B cell (primary cell): ENCODE data around the gene ANKFN1. TPM values are rescaled to one million over a fixed set of nuclear protein-coding genes. Genes with fewer than 3 reads are reported as not detected.

Source experiments
- ATAC-seq: fragments of 200-7000 bp; cut with Tn5 transposase; one replicate; pipeline ENCODE4 v1.10.0; 2021; ENCODE audit warnings: low read depth, mild to moderate bottlenecking, moderate number of reproducible peaks, moderate library complexity
- CTCF ChIA-PET: fragments of 350-600 bp; sonication (Branson Sonifier 250); formaldehyde crosslinking; loops from one replicate; lab custom pipeline; 2021; ENCODE audit warnings: antibody characterized with exemption, inconsistent platforms; lab: Charles Lee
- POLR2A ChIA-PET: fragments of 350-600 bp; sonication (Branson Sonifier 250); formaldehyde crosslinking; loops from one replicate; lab custom pipeline; 2021; ENCODE audit warnings: antibody characterized with exemption; lab: Charles Lee
- DNase-seq: peaks from one replicate; pipeline ENCODE4 v3.0.0; 2013
- H2AFZ ChIP-seq: 2 replicates; pipeline ENCODE4 v1.6.1; 2012; ENCODE audit warnings: mild to moderate bottlenecking, low read depth, low read length; ENCODE audit not compliant: insufficient read depth, poor library complexity, severe bottlenecking
- H3K27ac ChIP-seq, 2 donors: 1 replicate in 1 of 2; 2 replicates in 1 of 2; pipeline ENCODE4 v1.5.1; 2012 to 2013; ENCODE audit warnings: low read length in 2 of 2, mild to moderate bottlenecking in 2 of 2, moderate library complexity in 1 of 2
- H3K27me3 ChIP-seq, 4 experiments: fragments of 200-600 bp in 1 of 4; sonication (generic) in 1 of 4; replicated peaks in 1 of 4; 1 replicate in 2 of 4; 2 replicates in 2 of 4; pipeline versions ENCODE4 v1.6.1 to v1.7.0; 2013 to 2016; ENCODE audit warnings: low read length in 3 of 4, mild to moderate bottlenecking in 2 of 4, mixed read lengths in 1 of 4, moderate library complexity in 1 of 4; ENCODE audit not compliant: insufficient read depth in 4 of 4, control insufficient read depth in 3 of 4; ENCODE audit errors: control extremely low read depth in 1 of 4
- H3K36me3 ChIP-seq, 2 experiments: replicated peaks in 1 of 2; 1 replicate in 1 of 2; 2 replicates in 1 of 2; pipeline versions ENCODE4 v1.6.1 to v1.7.1; 2013; ENCODE audit warnings: low read length in 1 of 2; ENCODE audit not compliant: insufficient read depth in 2 of 2, control insufficient read depth in 1 of 2; ENCODE audit errors: control extremely low read depth in 1 of 2, extremely low read depth in 1 of 2
- H3K4me1 ChIP-seq, 2 donors: fragments of 200-600 bp in 1 of 2; sonication (generic) in 1 of 2; 1 replicate in 1 of 2; 2 replicates in 1 of 2; pipeline versions ENCODE4 v1.5.1 to v1.6.1; 2013 to 2017; ENCODE audit warnings: low read length in 2 of 2; ENCODE audit not compliant: control insufficient read depth in 2 of 2, insufficient read depth in 2 of 2
- H3K4me2 ChIP-seq: replicated peaks from 2 replicates; pipeline ENCODE3; 2012; ENCODE audit warnings: mild to moderate bottlenecking, low read depth, low read length; ENCODE audit not compliant: poor library complexity, severe bottlenecking
- H3K4me3 ChIP-seq, 5 experiments: fragments of 200-600 bp in 1 of 5; sonication (generic) in 1 of 5; 1 replicate in 3 of 5; 2 replicates in 2 of 5; pipeline versions ENCODE4 v1.5.1 to v1.7.0; 2011 to 2016; ENCODE audit warnings: low read length in 4 of 5, mild to moderate bottlenecking in 4 of 5, low read depth in 2 of 5, control low read depth in 1 of 5, moderate library complexity in 1 of 5; ENCODE audit not compliant: insufficient read depth in 1 of 5; ENCODE audit errors: control extremely low read depth in 1 of 5, extremely low read depth in 1 of 5
- H3K79me2 ChIP-seq: fragments of 200-600 bp; sonication (generic); one replicate; pipeline ENCODE4 v1.6.0; 2016; ENCODE audit warnings: low read length; ENCODE audit not compliant: control insufficient read depth, insufficient read depth
- H3K9ac ChIP-seq: fragments of 200-600 bp; sonication (generic); 2 replicates; pipeline ENCODE4 v1.6.1; 2017; ENCODE audit warnings: mild to moderate bottlenecking, low read length, moderate library complexity
- H3K9me3 ChIP-seq, 3 donors: one replicate each; pipeline versions ENCODE4 v1.6.1 to v1.7.1; 2013; ENCODE audit warnings: low read length in 2 of 3; ENCODE audit not compliant: control insufficient read depth in 2 of 3, insufficient read depth in 1 of 3; ENCODE audit errors: control extremely low read depth in 1 of 3
- H4K20me1 ChIP-seq: 2 replicates; pipeline ENCODE4 v1.6.0; 2012; ENCODE audit warnings: mild to moderate bottlenecking, low read length; ENCODE audit not compliant: insufficient read depth, control insufficient read depth, poor library complexity, severe bottlenecking
- H3K27ac Mint-ChIP-seq: one replicate; pipeline ENCODE4 v1.8.0; 2021; ENCODE audit warnings: mixed read lengths
- H3K27me3 Mint-ChIP-seq: one replicate; pipeline ENCODE4 v1.8.0; 2021; ENCODE audit warnings: mixed read lengths
- H3K4me1 Mint-ChIP-seq: one replicate; pipeline ENCODE4 v1.8.0; 2021; ENCODE audit warnings: mixed read lengths
- H3K4me3 Mint-ChIP-seq: one replicate; pipeline ENCODE4 v1.8.0; 2021; ENCODE audit warnings: mixed read lengths
- H3K9me3 Mint-ChIP-seq: one replicate; pipeline ENCODE4 v1.8.0; 2022; ENCODE audit warnings: mixed read lengths; ENCODE audit not compliant: insufficient read depth
- CTCF ChIP-seq: fragments of 200-600 bp; IDR thresholded peaks from one replicate; pipeline ENCODE4 v1.8.0; 2022; ENCODE audit warnings: antibody characterized with exemption, mild to moderate bottlenecking
- EZH2 ChIP-seq: IDR thresholded peaks from 2 replicates; pipeline ENCODE4 v1.6.1; 2012; ENCODE audit warnings: borderline replicate concordance, low read depth, mild to moderate bottlenecking, moderate library complexity, low read length; ENCODE audit not compliant: insufficient read depth, poor library complexity, severe bottlenecking
- WGBS: methylation state at CpG from one replicate; pipeline ENCODE4 v1.1.5; 2013; ENCODE audit warnings: missing lambda C conversion rate; ENCODE audit not compliant: insufficient coverage; 5-methylcytosine and 5-hydroxymethylcytosine counted together
- intact Hi-C: fragments of 100-400 bp; cut with micrococcal nuclease; formaldehyde crosslinking; loops from one replicate; pipeline ENCODE4 v1.10.0; 2022
- polyA plus RNA-seq: library from polyadenylated mRNA; depleted of rRNA; stranded (reverse); fragments of >200 nt; gene quantifications from 2 replicates; pipeline ENCODE4 v1.2.3, GENCODE V29; 2012
- total RNA-seq, 2 donors: library from RNA; stranded (reverse); fragments of 120-200 nt in 1 of 2; gene quantifications; 1 replicate in 1 of 2; 2 replicates in 1 of 2; pipeline versions ENCODE4 v1.2.3 to v1.2.4, GENCODE V29; 2013 to 2022

The ANKFN1 gene
- total and polyA plus RNA-seq, 2 donors (not counting 1 experiment from before 2014, with no cell fraction given) = not detected

GRCh38 chr17:56324676-56325075 lies 171.4 kb downstream of the ANKFN1 start:
- DNase-seq (no peak), ATAC-seq (no peak)
- no peaks in the 10 kb centered on the region for H3K36me3 ChIP-seq
- intact Hi-C loops = no loop called here
- no peaks in the 10 kb centered on the region for H3K4me1 Mint-ChIP-seq
- no peak overlapping the region for H3K4me3 Mint-ChIP-seq
- 100% methylated on average over 1 of the region's 3 CpGs for WGBS
- H3K4me2 ChIP-seq = no peak overlapping the region
- ChIA-PET CTCF (no interaction called here), POLR2A (no interaction called here)
- no peaks in the 10 kb centered on the region for H3K9me3 Mint-ChIP-seq
- no peaks in the 10 kb centered on the region for H3K79me2 ChIP-seq
- H2AFZ ChIP-seq = no peak overlapping the region
- H3K4me3 ChIP-seq = no peak overlapping the region
- TF ChIP-seq EZH2 (no peak), CTCF (no peak)
- H3K9me3 ChIP-seq = no peaks in the 10 kb centered on the region
- H4K20me1 ChIP-seq = no peaks in the 10 kb centered on the region
- peaks cover 6% of the 10 kb centered on the region for H3K27me3 Mint-ChIP-seq
- H3K27ac ChIP-seq = no peak overlapping the region
- H3K4me1 ChIP-seq = no peaks in the 10 kb centered on the region
- H3K9ac ChIP-seq = no peak overlapping the region
- no peak overlapping the region for H3K27ac Mint-ChIP-seq
- H3K27me3 ChIP-seq = no peaks in the 10 kb centered on the region

GRCh38 chr17:56325313-56326000 lies 172.2 kb downstream of the ANKFN1 start:
- Histone ChIP-seq H3K79me2 (no peaks in the 10 kb centered on the region), H3K36me3 (no peaks in the 10 kb centered on the region), H3K9me3 (no peaks in the 10 kb centered on the region), H2AFZ (no peak overlapping the region), H3K4me2 (no peak overlapping the region), H3K9ac (no peak overlapping the region), H3K4me1 (no peaks in the 10 kb centered on the region), H3K27me3 (no peaks in the 10 kb centered on the region), H3K4me3 (no peak overlapping the region), H3K27ac (no peak overlapping the region), H4K20me1 (no peaks in the 10 kb centered on the region)
- Mint-ChIP-seq H3K9me3 (peaks cover 2% of the 10 kb centered on the region), H3K4me1 (no peaks in the 10 kb centered on the region), H3K4me3 (no peak overlapping the region), H3K27ac (no peak overlapping the region), H3K27me3 (peaks cover 6% of the 10 kb centered on the region)
- ChIA-PET POLR2A (no interaction called here), CTCF (no interaction called here)
- no peak for DNase-seq
- TF ChIP-seq CTCF = no peak
- no peak for TF ChIP-seq EZH2
- WGBS = 98% methylated on average over 12 of the region's 13 CpGs
- intact Hi-C loops = no loop called here
- no peak for ATAC-seq
